ENCODE results near the gene PAPOLG. TPM values are rescaled to one million over a fixed set of nuclear protein-coding genes. Genes with fewer than 3 reads are reported as not detected.

The PAPOLG gene
- total and polyA plus RNA-seq, 2 of the 4 experiments (the other 2 are of a cell fraction), result 3.5 to 12.4 TPM

DNA sequence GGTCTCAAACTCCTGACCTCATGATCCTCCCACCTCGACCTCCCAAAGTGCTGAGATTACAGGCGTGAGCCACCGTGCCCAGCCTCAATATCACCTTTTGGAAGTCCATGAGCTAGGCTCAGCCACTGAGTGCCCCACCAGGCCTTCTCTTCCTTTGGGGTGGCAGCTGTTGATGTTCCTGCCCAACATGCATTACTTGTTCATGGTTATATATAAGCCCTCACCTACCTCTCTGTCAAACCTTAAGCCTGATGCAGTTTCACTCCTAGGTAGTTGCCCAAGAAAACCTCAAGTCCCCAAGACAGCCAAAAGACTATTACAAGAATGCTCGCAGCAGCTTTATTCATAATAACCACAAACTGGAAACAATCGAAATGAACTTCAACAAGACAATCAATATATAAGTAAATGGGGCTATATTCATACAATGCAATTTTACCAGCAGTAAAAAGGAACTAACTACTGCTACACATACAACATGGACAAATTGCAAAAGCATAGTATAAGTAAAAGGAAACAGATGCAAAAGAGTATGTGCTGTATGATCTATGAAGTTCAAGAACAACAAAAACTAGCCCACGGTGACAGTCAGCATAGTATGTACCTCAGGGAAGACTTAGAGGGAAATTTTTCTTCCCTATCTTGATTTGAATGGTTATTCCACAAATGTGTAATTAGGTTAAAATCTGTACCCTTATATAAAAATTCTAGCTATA, 65.7 kb downstream of the PAPOLG start:
- no peak overlapping the region for H4K8ac ChIP-seq (ENCODE audit: low read depth in 2 of 2, low read length in 2 of 2)
- H4K5ac ChIP-seq (ENCODE audit: low read depth, low read length), result no peak overlapping the region
- ChIA-PET CTCF (interaction anchor here (1.4 kb wide), 1 partner anchor 147 kb away, joined by 3 read pairs; no protein-coding TSS in a partner anchor), POLR2A (ENCODE audit: unreplicated experiment) (no interaction called here)
- H3K9me3 ChIP-seq (ENCODE audit: control insufficient read depth, insufficient read depth, low read length), result no peaks in the 10 kb centered on the region
- no peak overlapping the region for H2AK9ac ChIP-seq (replicated peaks; ENCODE audit: low read depth, low read length, poor library complexity)
- no peak overlapping the region for H2AFZ ChIP-seq (replicated peaks; ENCODE audit: low read length, poor library complexity)
- no peak overlapping the region for H3K27ac ChIP-seq (ENCODE audit: insufficient read depth, low read length)
- H3K36me3 ChIP-seq (ENCODE audit: control insufficient read depth, insufficient read depth, low read length), result no peaks in the 10 kb centered on the region
- no peak overlapping the region for H3K14ac ChIP-seq (replicated peaks; ENCODE audit: low read depth, low read length)
- no peak overlapping the region for H2AK5ac ChIP-seq (ENCODE audit: low read depth, low read length)
- no peak overlapping the region for H3K4me2 ChIP-seq (ENCODE audit: low read depth, low read length)
- intact Hi-C loops (cut with micrococcal nuclease), result no loop called here
- no peak overlapping the region for H3K23ac ChIP-seq (ENCODE audit: low read depth, low read length)
- TF ChIP-seq, protein P1, sequence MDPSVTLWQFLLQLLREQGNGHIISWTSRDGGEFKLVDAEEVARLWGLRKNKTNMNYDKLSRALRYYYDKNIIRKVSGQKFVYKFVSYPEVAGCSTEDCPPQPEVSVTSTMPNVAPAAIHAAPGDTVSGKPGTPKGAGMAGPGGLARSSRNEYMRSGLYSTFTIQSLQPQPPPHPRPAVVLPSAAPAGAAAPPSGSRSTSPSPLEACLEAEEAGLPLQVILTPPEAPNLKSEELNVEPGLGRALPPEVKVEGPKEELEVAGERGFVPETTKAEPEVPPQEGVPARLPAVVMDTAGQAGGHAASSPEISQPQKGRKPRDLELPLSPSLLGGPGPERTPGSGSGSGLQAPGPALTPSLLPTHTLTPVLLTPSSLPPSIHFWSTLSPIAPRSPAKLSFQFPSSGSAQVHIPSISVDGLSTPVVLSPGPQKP (IDR thresholded peaks at IDR 0.05; ENCODE audit: borderline replicate concordance, low read depth, low read length), result no peak
- no peak for TF ChIP-seq BHLHE40 (IDR thresholded peaks at IDR 0.05; ENCODE audit: low read depth, low read length)
- no peak for TF ChIP-seq MXI1 (IDR thresholded peaks at IDR 0.05; ENCODE audit: borderline replicate concordance, low read depth, low read length)
- no peak for TF ChIP-seq RCOR1 (IDR thresholded peaks at IDR 0.05; ENCODE audit: insufficient replicate concordance, low read length)
- no peak for TF ChIP-seq SMC3 (IDR thresholded peaks at IDR 0.05; ENCODE audit: low read depth, low read length)
- no peak for TF ChIP-seq FOS (IDR thresholded peaks at IDR 0.05; ENCODE audit: low read depth, low read length)
- no peak for TF ChIP-seq MAZ (IDR thresholded peaks at IDR 0.05; ENCODE audit: borderline replicate concordance, low read depth, low read length)
- TF ChIP-seq CEBPB (IDR thresholded peaks at IDR 0.05; ENCODE audit: low read depth, low read length), result no peak
- no peak for TF ChIP-seq CHD1 (IDR thresholded peaks at IDR 0.05; ENCODE audit: low read depth, low read length)
- BruUV-seq (replicated peaks), result no TSS peak
- ATAC-seq (ENCODE audit: low read depth) (no peak), DNase-seq (no peak)
- no peak overlapping the region for H4K91ac ChIP-seq (ENCODE audit: insufficient read depth, low read depth, low read length)
- no peaks in the 10 kb centered on the region for H3K79me1 ChIP-seq (ENCODE audit: low read depth in 1 of 2, low read length in 2 of 2)
- H3K4ac ChIP-seq (ENCODE audit: low read depth, low read length), result no peak overlapping the region
- no peak overlapping the region for H3K4me3 ChIP-seq (ENCODE audit: insufficient read depth, low read depth, low read length)
- H3K18ac ChIP-seq (ENCODE audit: low read depth, low read length), result no peak overlapping the region
- no peaks in the 10 kb centered on the region for H4K20me1 ChIP-seq (ENCODE audit: insufficient read depth, low read length)
- H3K56ac ChIP-seq (ENCODE audit: extremely low read depth, insufficient read depth, low read length), result no peak overlapping the region
- no peak overlapping the region for H2BK5ac ChIP-seq (ENCODE audit: low read depth, low read length, poor library complexity, severe bottlenecking)
- no peak overlapping the region for H3K9ac ChIP-seq (ENCODE audit: low read depth, low read length)
- 65% methylated on average over 3 of the region's 6 CpGs; no CpG with 5 or more reads in 1 of the 2 experiments for WGBS, 2 experiments (ENCODE audit: extremely low coverage in 2 of 2, insufficient read length in 1 of 2)
- no peak overlapping the region for H2BK15ac ChIP-seq (ENCODE audit: low read depth, low read length)
- no peaks in the 10 kb centered on the region for H3K9me1 ChIP-seq (ENCODE audit: insufficient read depth, low read length)
- H2BK120ac ChIP-seq (ENCODE audit: low read depth, low read length), result no peak overlapping the region
- dilution Hi-C loops (cut with HindIII; ENCODE audit: low sequenced_read_pairs, unreplicated experiment), result no loop called here
- H2BK20ac ChIP-seq (ENCODE audit: low read depth, low read length), result no peak overlapping the region
- H3K4me1 ChIP-seq (ENCODE audit: control insufficient read depth, insufficient read depth, low read length), result no peaks in the 10 kb centered on the region
- in situ Hi-C loops (cut with MboI; ENCODE audit: low sequenced_read_pairs), result no loop called here
- peaks cover 17% of the 10 kb centered on the region for H3K27me3 ChIP-seq (ENCODE audit: control insufficient read depth, insufficient read depth, low read length)
